ENCODE results near the gene NEUROG2.

DNA sequence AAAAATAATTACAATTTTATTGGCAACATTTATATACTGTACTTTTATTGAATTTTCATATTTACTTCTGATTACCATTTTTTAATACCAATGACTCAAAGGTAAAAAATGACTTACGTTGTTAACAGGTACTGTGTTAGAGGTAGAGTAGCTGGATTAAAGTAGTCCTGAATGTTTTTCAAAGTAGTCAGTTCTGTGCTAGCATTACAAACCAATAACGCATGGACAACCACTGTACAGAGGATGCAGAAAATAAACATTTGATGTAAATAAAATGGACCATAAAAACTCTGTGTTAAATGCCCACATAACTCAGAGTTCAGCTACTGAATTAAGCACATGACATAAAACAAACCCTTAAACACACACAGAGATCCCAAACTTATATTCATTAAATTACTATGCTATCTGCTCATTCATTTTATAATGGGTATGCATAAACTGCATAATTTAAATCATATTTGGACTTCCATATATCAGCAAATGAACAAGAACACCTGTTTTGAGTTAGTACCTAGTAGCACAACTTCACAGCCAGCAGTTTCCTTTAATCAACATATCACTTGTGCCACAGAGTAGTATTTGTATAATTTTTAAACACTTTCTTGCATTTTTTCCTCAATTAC is 46.4 kb upstream of the NEUROG2 start:
- TF ChIP-seq, protein P1, sequence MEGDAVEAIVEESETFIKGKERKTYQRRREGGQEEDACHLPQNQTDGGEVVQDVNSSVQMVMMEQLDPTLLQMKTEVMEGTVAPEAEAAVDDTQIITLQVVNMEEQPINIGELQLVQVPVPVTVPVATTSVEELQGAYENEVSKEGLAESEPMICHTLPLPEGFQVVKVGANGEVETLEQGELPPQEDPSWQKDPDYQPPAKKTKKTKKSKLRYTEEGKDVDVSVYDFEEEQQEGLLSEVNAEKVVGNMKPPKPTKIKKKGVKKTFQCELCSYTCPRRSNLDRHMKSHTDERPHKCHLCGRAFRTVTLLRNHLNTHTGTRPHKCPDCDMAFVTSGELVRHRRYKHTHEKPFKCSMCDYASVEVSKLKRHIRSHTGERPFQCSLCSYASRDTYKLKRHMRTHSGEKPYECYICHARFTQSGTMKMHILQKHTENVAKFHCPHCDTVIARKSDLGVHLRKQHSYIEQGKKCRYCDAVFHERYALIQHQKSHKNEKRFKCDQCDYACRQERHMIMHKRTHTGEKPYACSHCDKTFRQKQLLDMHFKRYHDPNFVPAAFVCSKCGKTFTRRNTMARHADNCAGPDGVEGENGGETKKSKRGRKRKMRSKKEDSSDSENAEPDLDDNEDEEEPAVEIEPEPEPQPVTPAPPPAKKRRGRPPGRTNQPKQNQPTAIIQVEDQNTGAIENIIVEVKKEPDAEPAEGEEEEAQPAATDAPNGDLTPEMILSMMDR (conservative IDR thresholded peaks at IDR 0.05; ENCODE audit: low read depth, low read length): no peak
- no peak for TF ChIP-seq EZH2 (IDR thresholded peaks at IDR 0.05; ENCODE audit: borderline replicate concordance, low read depth, low read length, poor library complexity, severe bottlenecking)
